Progenitor cell of endocrine pancreas (in vitro differentiated cells): Measurements from ENCODE around the gene GRAMD1A. TPM values are rescaled to one million over a fixed set of nuclear protein-coding genes. Genes with fewer than 3 reads are reported as not detected.
"Not testable (repeated sequence)": the region's sequence is repeated elsewhere in the genome, so short reads cannot be mapped to it uniquely, and the experiment has no call there.

Source experiments
- DNase-seq: peaks from one replicate; pipeline ENCODE4 v3.0.0; 2021; ENCODE audit warnings: low spot score; ENCODE audit not compliant: unreplicated experiment
- H3K27ac Mint-ChIP-seq: 2 replicates; pipeline ENCODE4 v1.8.0; 2021; ENCODE audit warnings: mild to moderate bottlenecking, moderate library complexity, mixed read lengths
- H3K27me3 Mint-ChIP-seq: 2 replicates; pipeline ENCODE4 v1.8.0; 2021; ENCODE audit warnings: mixed read lengths
- H3K36me3 Mint-ChIP-seq: 2 replicates; pipeline ENCODE4 v1.8.0; 2022; ENCODE audit warnings: mixed read lengths; ENCODE audit not compliant: insufficient read depth
- H3K4me1 Mint-ChIP-seq: 2 replicates; pipeline ENCODE4 v1.8.0; 2021; ENCODE audit warnings: low read depth, mixed read lengths
- H3K4me3 Mint-ChIP-seq: 2 replicates; pipeline ENCODE4 v1.8.0; 2021; ENCODE audit warnings: low read depth, mild to moderate bottlenecking, moderate library complexity, mixed read lengths
- H3K9me3 Mint-ChIP-seq: 2 replicates; pipeline ENCODE4 v1.8.0; 2021; ENCODE audit warnings: low read depth, mixed read lengths
- total RNA-seq: library from RNA; stranded (reverse); gene quantifications from 2 replicates; pipeline ENCODE4 v1.2.1, GENCODE V29; 2021
- TF ChIP-seq, protein P1 (sequence below): fragments of 200-600 bp; sonication (generic); IDR thresholded peaks from one replicate; pipeline ENCODE4 v1.5.0; 2021; ENCODE audit warnings: antibody characterized with exemption, mild to moderate bottlenecking; ENCODE audit not compliant: unreplicated experiment

Gene GRAMD1A
- total RNA-seq, 1 donor from 2014 or later = 111 TPM

DNA sequence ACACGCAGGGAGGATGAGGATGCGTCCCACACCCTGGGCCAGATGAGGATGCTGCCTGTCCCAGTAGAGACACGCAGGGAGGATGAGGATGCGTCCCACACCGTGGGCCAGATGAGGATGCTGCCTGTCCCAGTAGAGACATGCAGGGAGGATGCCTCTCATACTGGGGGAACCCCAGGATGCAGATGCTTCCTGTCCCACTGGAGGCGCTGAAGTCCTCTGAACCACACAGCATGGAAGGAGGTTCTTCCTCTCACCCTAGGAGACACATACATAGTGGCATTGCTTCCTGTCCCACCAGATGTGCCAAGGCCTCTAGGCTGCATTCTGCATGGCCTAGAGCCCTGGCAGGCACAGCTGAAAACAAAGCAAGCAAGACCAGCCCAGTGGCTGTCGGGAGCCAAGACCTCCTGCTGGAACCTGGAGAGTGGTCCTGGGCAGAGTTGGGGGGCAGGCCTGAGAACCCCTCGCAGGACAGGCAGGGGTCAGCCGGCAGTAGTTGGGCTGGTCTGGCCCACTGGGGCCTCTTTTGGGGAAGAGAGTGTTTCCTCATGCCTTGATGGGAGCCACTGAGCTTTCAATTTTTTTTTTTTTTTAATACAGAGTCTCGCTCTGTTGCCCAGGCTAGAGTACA lies 45.7 kb downstream of the GRAMD1A start:
- TF ChIP-seq, protein P1, sequence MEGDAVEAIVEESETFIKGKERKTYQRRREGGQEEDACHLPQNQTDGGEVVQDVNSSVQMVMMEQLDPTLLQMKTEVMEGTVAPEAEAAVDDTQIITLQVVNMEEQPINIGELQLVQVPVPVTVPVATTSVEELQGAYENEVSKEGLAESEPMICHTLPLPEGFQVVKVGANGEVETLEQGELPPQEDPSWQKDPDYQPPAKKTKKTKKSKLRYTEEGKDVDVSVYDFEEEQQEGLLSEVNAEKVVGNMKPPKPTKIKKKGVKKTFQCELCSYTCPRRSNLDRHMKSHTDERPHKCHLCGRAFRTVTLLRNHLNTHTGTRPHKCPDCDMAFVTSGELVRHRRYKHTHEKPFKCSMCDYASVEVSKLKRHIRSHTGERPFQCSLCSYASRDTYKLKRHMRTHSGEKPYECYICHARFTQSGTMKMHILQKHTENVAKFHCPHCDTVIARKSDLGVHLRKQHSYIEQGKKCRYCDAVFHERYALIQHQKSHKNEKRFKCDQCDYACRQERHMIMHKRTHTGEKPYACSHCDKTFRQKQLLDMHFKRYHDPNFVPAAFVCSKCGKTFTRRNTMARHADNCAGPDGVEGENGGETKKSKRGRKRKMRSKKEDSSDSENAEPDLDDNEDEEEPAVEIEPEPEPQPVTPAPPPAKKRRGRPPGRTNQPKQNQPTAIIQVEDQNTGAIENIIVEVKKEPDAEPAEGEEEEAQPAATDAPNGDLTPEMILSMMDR = no peak
- Mint-ChIP-seq H3K4me1 (peaks cover 29% of the 10 kb centered on the region), H3K36me3 (peaks cover 3% of the 10 kb centered on the region), H3K4me3 (no peak overlapping the region), H3K27ac (no peak overlapping the region), H3K9me3 (no peaks in the 10 kb centered on the region), H3K27me3 (no peaks in the 10 kb centered on the region)
- no peak for DNase-seq

DNA sequence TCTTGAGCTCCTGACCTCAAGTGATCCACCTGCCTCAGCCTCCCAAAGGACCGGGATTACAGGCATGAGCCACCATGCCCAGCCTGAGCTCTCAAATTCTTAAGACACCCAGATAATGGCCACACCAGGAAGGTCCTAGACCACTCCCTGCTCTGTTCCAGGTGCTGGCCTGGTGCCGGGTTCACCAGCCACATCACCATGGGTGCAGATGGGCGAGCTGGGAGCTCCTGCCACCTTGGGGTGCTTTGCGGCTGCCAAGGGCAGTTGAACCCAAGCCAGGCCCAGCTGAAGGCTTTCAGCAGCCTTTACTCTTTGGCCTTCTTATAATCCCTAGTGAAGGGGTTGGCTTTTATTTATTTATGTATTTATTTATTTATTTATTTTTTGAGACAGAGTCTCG lies 46.3 kb downstream of the GRAMD1A start:
- H3K27ac Mint-ChIP-seq = no peak overlapping the region
- peaks cover 3% of the 10 kb centered on the region for H3K36me3 Mint-ChIP-seq
- no peaks in the 10 kb centered on the region for H3K27me3 Mint-ChIP-seq
- peaks cover 27% of the 10 kb centered on the region for H3K4me1 Mint-ChIP-seq
- DNase-seq = no peak
- no peaks in the 10 kb centered on the region for H3K9me3 Mint-ChIP-seq
- no peak overlapping the region for H3K4me3 Mint-ChIP-seq
- TF ChIP-seq, protein P1 = no peak

GRCh38 chr19:35048911-35049411 lies 48.8 kb downstream of the GRAMD1A start:
- Mint-ChIP-seq H3K4me1 (peaks cover 11% of the 10 kb centered on the region), H3K27me3 (no peaks in the 10 kb centered on the region), H3K27ac (no peak overlapping the region), H3K9me3 (no peaks in the 10 kb centered on the region), H3K4me3 (no peak overlapping the region), H3K36me3 (peaks cover 6% of the 10 kb centered on the region)
- DNase-seq = no peak
- TF ChIP-seq, protein P1 = no peak

GRCh38 chr19:35049456-35049855 lies 49.3 kb downstream of the GRAMD1A start:
- Mint-ChIP-seq H3K27ac (no peak overlapping the region), H3K4me3 (no peak overlapping the region), H3K9me3 (no peaks in the 10 kb centered on the region), H3K4me1 (peaks cover 6% of the 10 kb centered on the region), H3K27me3 (no peaks in the 10 kb centered on the region), H3K36me3 (peaks cover 6% of the 10 kb centered on the region)
- no peak for DNase-seq
- TF ChIP-seq, protein P1 = no peak

- not testable (repeated sequence) for H3K9me3 Mint-ChIP-seq, H3K4me3 Mint-ChIP-seq, H3K4me1 Mint-ChIP-seq, DNase-seq, H3K36me3 Mint-ChIP-seq, H3K27ac Mint-ChIP-seq, H3K27me3 Mint-ChIP-seq
Observed at GRCh38 chr19:35050662-35051061, 50.5 kb downstream of the GRAMD1A start.

DNA sequence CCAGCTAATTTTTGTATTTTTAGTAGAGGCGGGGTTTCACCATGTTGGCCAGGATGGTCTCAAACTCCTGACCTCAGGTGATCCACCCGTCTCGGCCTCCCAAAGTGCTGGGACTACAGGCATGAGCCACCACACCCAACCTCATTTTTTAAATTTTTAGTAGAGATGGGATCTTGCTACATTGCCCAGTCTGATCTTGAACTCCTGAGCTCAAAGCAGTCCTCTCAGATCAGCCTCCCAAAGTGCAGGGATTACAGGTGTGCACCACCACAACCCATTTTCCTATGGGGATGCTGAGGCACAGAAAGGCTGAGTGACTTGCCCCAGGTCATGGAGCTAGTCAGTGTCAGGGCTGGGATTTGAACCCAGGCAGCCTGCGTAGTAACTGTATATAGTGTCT lies 51.1 kb downstream of the GRAMD1A start:
- not testable (repeated sequence) for DNase-seq, H3K27ac Mint-ChIP-seq, H3K4me3 Mint-ChIP-seq, H3K27me3 Mint-ChIP-seq, H3K36me3 Mint-ChIP-seq, H3K9me3 Mint-ChIP-seq
- peaks cover 14% of the 10 kb centered on the region for H3K4me1 Mint-ChIP-seq
